AG20443 (cell line): ENCODE measurements around the gene PFDN1.

Source experiments
- DNase-seq: peaks from one replicate; pipeline ENCODE4 v3.0.0; 2012; ENCODE audit warnings: low spot score, mixed read lengths

Gene PFDN1

GRCh38 chr5:140258873-140259272, 44.0 kb downstream of the PFDN1 start:
- DNase-seq = no peak

- DNase-seq = peak; percentile 35
These were observed 44.9 kb downstream of the PFDN1 start for GRCh38 chr5:140258016-140258415.

- no peak for DNase-seq
These were observed 46.2 kb downstream of the PFDN1 start for GRCh38 chr5:140256726-140257125.

- no peak for DNase-seq
These were observed 47.3 kb downstream of the PFDN1 start for GRCh38 chr5:140255460-140256157.

GRCh38 chr5:140253985-140254384, 48.9 kb downstream of the PFDN1 start:
- peak; percentile 44 for DNase-seq

- DNase-seq = no peak
These were observed 50.3 kb downstream of the PFDN1 start for GRCh38 chr5:140252470-140253126.

GRCh38 chr5:140251527-140251973, 51.4 kb downstream of the PFDN1 start:
- DNase-seq = peak; percentile 81

- no peak for DNase-seq
These were observed 52.5 kb downstream of the PFDN1 start for GRCh38 chr5:140250386-140250785.

- DNase-seq = no peak
These were observed 53.4 kb downstream of the PFDN1 start for GRCh38 chr5:140249536-140249935.

GRCh38 chr5:140248414-140248813, 54.5 kb downstream of the PFDN1 start:
- DNase-seq = no peak

GRCh38 chr5:140246378-140247122, 56.4 kb downstream of the PFDN1 start:
- peak; percentile 86 for DNase-seq

GRCh38 chr5:140245926-140246325, 57.0 kb downstream of the PFDN1 start:
- DNase-seq = no peak

- DNase-seq = no peak
These were observed 57.6 kb downstream of the PFDN1 start for GRCh38 chr5:140245341-140245740.

- peak; percentile 88 for DNase-seq
These were observed 58.3 kb downstream of the PFDN1 start for GRCh38 chr5:140244525-140245025.

- no peak for DNase-seq
These were observed 59.1 kb downstream of the PFDN1 start for GRCh38 chr5:140243706-140244250.

GRCh38 chr5:140242890-140243585, 59.9 kb downstream of the PFDN1 start:
- no peak for DNase-seq

GRCh38 chr5:140242099-140242498, 60.8 kb downstream of the PFDN1 start:
- DNase-seq = no peak

GRCh38 chr5:140240987-140241706, 61.8 kb downstream of the PFDN1 start:
- peak; percentile 93 for DNase-seq

- DNase-seq = peak; percentile 80
These were observed 62.8 kb downstream of the PFDN1 start for GRCh38 chr5:140239939-140240700.

- no peak for DNase-seq
These were observed 63.4 kb downstream of the PFDN1 start for GRCh38 chr5:140239461-140239860.
